Endothelial cell of umbilical vein (primary cell): ENCODE measurements around the gene SYT7. TPM values are rescaled to one million over a fixed set of nuclear protein-coding genes. Genes with fewer than 3 reads are reported as not detected.

Experiments
- BruUV-seq: library from RNA; stranded (reverse); fragments of 400-500 nt; replicated peaks from 2 replicates; lab custom pipeline; 2021; lab: Mats Ljungman, UMichigan
- CTCF ChIA-PET: fragments of 300-600, 350-600 bp; sonication (Branson Sonifier 250); formaldehyde crosslinking; loops from one replicate; lab custom pipeline; 2021; ENCODE audit warnings: antibody characterized with exemption, inconsistent platforms; lab: Charles Lee
- POLR2A ChIA-PET: fragments of 300-600, 350-600 bp; sonication (Branson Sonifier 250); formaldehyde crosslinking; loops from one replicate; lab custom pipeline; 2021; ENCODE audit warnings: antibody characterized with exemption, inconsistent platforms; lab: Charles Lee
- DNase-seq: peaks from one replicate; pipeline ENCODE4 v3.0.0-alpha.2; 2011; ENCODE audit warnings: low read depth, low spot score
- FAIRE-seq: peaks from 2 replicates; lab custom pipeline; 2011; peaks lifted over from hg19 to GRCh38; lab: Jason Lieb, UNC
- H2AFZ ChIP-seq: 2 replicates; pipeline ENCODE4 v1.6.0; 2012; ENCODE audit warnings: low read depth, low read length, control low read depth, inconsistent platforms
- H3K27ac ChIP-seq: 2 replicates; pipeline ENCODE4 v1.5.1; 2011; ENCODE audit warnings: low read depth, mild to moderate bottlenecking, control low read depth, low read length, moderate library complexity; ENCODE audit not compliant: insufficient read depth
- H3K27me3 ChIP-seq, 2 experiments: 2 replicates each; pipeline versions ENCODE4 v1.6.0 to v1.6.1; 2011; ENCODE audit warnings: low read length in 2 of 2, mixed read lengths in 1 of 2; ENCODE audit not compliant: control insufficient read depth in 2 of 2, insufficient read depth in 2 of 2
- H3K36me3 ChIP-seq, 2 experiments: 2 replicates in 1 of 2; 3 replicates in 1 of 2; pipeline ENCODE4 v1.5.1; 2011; ENCODE audit warnings: low read length in 2 of 2, mild to moderate bottlenecking in 1 of 2, moderate library complexity in 1 of 2; ENCODE audit not compliant: control insufficient read depth in 2 of 2, insufficient read depth in 2 of 2; ENCODE audit errors: extremely low read depth in 1 of 2
- H3K4me1 ChIP-seq: 3 replicates; pipeline ENCODE4 v1.5.1; 2011; ENCODE audit warnings: mild to moderate bottlenecking, low read length; ENCODE audit not compliant: control insufficient read depth, insufficient read depth; ENCODE audit errors: extremely low read depth
- H3K4me2 ChIP-seq: 2 replicates; pipeline ENCODE4 v1.6.1; 2011; ENCODE audit warnings: low read length, control low read depth, mixed read lengths; ENCODE audit not compliant: insufficient read depth
- H3K4me3 ChIP-seq, 3 experiments: fragments of 200-600 bp in 1 of 3; sonication (generic), shearing (Covaris generic) in 1 of 3; replicated peaks in 1 of 3; 2 replicates each; pipeline ENCODE4 v1.5.1; 2011 to 2016; ENCODE audit warnings: control low read depth in 3 of 3, low read length in 3 of 3, mild to moderate bottlenecking in 2 of 3, inconsistent platforms in 1 of 3, low read depth in 1 of 3, moderate library complexity in 1 of 3; ENCODE audit not compliant: insufficient read depth in 1 of 3
- H3K79me2 ChIP-seq: 2 replicates; pipeline ENCODE4 v1.6.0; 2012; ENCODE audit warnings: low read length, inconsistent platforms; ENCODE audit not compliant: control insufficient read depth, insufficient read depth
- H3K9ac ChIP-seq: replicated peaks from 2 replicates; pipeline ENCODE3; 2011; ENCODE audit warnings: low read length, control low read depth; ENCODE audit not compliant: insufficient read depth; ENCODE audit errors: extremely low read depth
- H3K9me1 ChIP-seq: replicated peaks from 3 replicates; pipeline ENCODE4 v1.6.0; 2011; ENCODE audit warnings: mild to moderate bottlenecking, low read length; ENCODE audit not compliant: control insufficient read depth, insufficient read depth; ENCODE audit errors: extremely low read depth
- H3K9me3 ChIP-seq: replicated peaks from 2 replicates; pipeline ENCODE4 v1.5.1; 2012; ENCODE audit warnings: low read length, inconsistent platforms; ENCODE audit not compliant: control insufficient read depth, insufficient read depth
- H4K20me1 ChIP-seq: replicated peaks from 2 replicates; pipeline ENCODE3; 2011; ENCODE audit warnings: mild to moderate bottlenecking, low read length; ENCODE audit not compliant: control insufficient read depth, insufficient read depth; ENCODE audit errors: extremely low read depth
- EZH2 ChIP-seq: IDR thresholded peaks from 2 replicates; pipeline ENCODE4 v1.6.1; 2012; ENCODE audit warnings: borderline replicate concordance, low read depth, mild to moderate bottlenecking, moderate library complexity, low read length, inconsistent platforms; ENCODE audit not compliant: severe bottlenecking
- FOS ChIP-seq: IDR thresholded peaks from 2 replicates; pipeline ENCODE4 v1.6.1; 2011; ENCODE audit warnings: mild to moderate bottlenecking, low read length, moderate library complexity, borderline replicate concordance; ENCODE audit not compliant: insufficient read depth
- GATA2 ChIP-seq: IDR thresholded peaks from 2 replicates; pipeline ENCODE4 v1.7.0; 2011; ENCODE audit warnings: low read depth, mild to moderate bottlenecking, moderate library complexity, mixed read lengths, low read length; ENCODE audit not compliant: insufficient read length, insufficient read depth
- JUN ChIP-seq: IDR thresholded peaks from 2 replicates; pipeline ENCODE4 v1.6.1; 2011; ENCODE audit warnings: borderline replicate concordance, low read depth; ENCODE audit not compliant: insufficient read length, insufficient read depth
- MYC ChIP-seq: IDR thresholded peaks from one replicate; pipeline ENCODE4 v1.6.1; 2011; ENCODE audit warnings: mild to moderate bottlenecking, low read depth, low read length
- POLR2A ChIP-seq: IDR thresholded peaks from 2 replicates; pipeline ENCODE4 v1.6.1; 2012; ENCODE audit warnings: low read depth, mild to moderate bottlenecking, control low read depth, low read length
- POLR2AphosphoS5 ChIP-seq: IDR thresholded peaks from 2 replicates; pipeline ENCODE4 v1.6.1; 2012; ENCODE audit warnings: low read depth, mild to moderate bottlenecking, control low read depth, low read length, moderate library complexity; ENCODE audit not compliant: insufficient read depth
- dilution Hi-C: fragments of 300-500 bp; cut with MboI; formaldehyde crosslinking; loops from one replicate; pipeline ENCODE4 v1.15.0; 2019; ENCODE audit warnings: low sequenced_read_pairs; ENCODE audit not compliant: extremely low pct_ligation_motif_present
- intact Hi-C: fragments of 100-400 bp; cut with micrococcal nuclease; formaldehyde crosslinking; loops from one replicate; pipeline ENCODE4 v1.10.0; 2022
- polyA plus RNA-seq, 4 experiments: library from polyadenylated mRNA; depleted of rRNA in 3 of 4; stranded (reverse) in 3 of 4; unstranded in 1 of 4; fragments of >200 nt; gene quantifications; 2 replicates each; pipeline versions ENCODE4 v1.2.1 to v1.2.3, GENCODE V29; 2011 to 2012; ENCODE audit warnings: missing spikeins in 1 of 4
- total RNA-seq: library from RNA; stranded (reverse); gene quantifications from 2 replicates; pipeline ENCODE4 v1.2.3, GENCODE V29; 2021
- TF ChIP-seq, protein P1 (sequence below), 2 donors: IDR thresholded peaks; 1 replicate in 1 of 2; 2 replicates in 1 of 2; pipeline ENCODE4 v1.5.1; 2011; ENCODE audit warnings: low read length in 2 of 2, mild to moderate bottlenecking in 2 of 2, moderate library complexity in 2 of 2, control low read depth in 1 of 2, inconsistent platforms in 1 of 2, low read depth in 1 of 2; ENCODE audit not compliant: insufficient read depth in 1 of 2; ENCODE audit errors: extremely low read depth in 1 of 2
- TF ChIP-seq, protein P2 (sequence below): IDR thresholded peaks from 2 replicates; pipeline ENCODE4 v1.6.1; 2011; ENCODE audit not compliant: insufficient read depth, insufficient read length

SYT7 gene
- total and polyA plus RNA-seq, 2 donors (not counting 3 experiments of a cell fraction or from before 2014, with no cell fraction given), result 0.08 to 0.55 TPM

DNA sequence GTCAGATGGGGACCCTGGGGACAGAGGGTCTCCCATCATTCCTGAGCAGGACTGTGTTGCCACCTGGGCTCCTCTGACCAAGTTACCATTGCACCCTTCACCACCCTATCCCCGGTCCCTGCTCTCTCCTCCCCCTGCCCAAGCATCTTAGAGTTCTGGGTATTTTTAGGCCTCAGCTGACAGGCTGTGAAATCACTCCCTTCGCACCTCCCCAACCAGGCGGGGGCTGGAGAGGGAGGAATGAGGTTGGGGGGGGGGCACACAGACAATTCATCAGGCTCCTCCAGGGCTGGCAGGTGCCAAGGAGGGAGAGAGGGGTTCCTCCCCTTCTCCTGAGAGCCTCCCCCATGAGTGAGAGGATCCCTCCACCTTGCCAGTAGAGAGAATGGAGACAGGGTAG, 9.0 kb downstream of the SYT7 start:
- dilution Hi-C loops (no loop called here), intact Hi-C loops (no loop called here)
- no peaks in the 10 kb centered on the region for H3K36me3 ChIP-seq
- POLR2A ChIA-PET, result no interaction called here
- no peak overlapping the region for H3K4me2 ChIP-seq
- CTCF ChIA-PET, result no interaction called here
- DNase-seq, result no peak
- no peaks in the 10 kb centered on the region for H3K4me1 ChIP-seq
- no peaks in the 10 kb centered on the region for H4K20me1 ChIP-seq
- FAIRE-seq, result no peak
- no peaks in the 10 kb centered on the region for H3K9me3 ChIP-seq
- H3K9ac ChIP-seq, result no peak overlapping the region
- no peak overlapping the region for H3K27ac ChIP-seq
- no peak overlapping the region for H2AFZ ChIP-seq
- no TSS peak for BruUV-seq
- peaks cover 0 to 3% of the 10 kb centered on the region in 2 experiments for H3K27me3 ChIP-seq
- TF ChIP-seq FOS (no peak), JUN (no peak), POLR2AphosphoS5 (no peak), GATA2 (no peak), POLR2A (no peak), MYC (no peak), EZH2 (no peak)
- TF ChIP-seq, protein P1, sequence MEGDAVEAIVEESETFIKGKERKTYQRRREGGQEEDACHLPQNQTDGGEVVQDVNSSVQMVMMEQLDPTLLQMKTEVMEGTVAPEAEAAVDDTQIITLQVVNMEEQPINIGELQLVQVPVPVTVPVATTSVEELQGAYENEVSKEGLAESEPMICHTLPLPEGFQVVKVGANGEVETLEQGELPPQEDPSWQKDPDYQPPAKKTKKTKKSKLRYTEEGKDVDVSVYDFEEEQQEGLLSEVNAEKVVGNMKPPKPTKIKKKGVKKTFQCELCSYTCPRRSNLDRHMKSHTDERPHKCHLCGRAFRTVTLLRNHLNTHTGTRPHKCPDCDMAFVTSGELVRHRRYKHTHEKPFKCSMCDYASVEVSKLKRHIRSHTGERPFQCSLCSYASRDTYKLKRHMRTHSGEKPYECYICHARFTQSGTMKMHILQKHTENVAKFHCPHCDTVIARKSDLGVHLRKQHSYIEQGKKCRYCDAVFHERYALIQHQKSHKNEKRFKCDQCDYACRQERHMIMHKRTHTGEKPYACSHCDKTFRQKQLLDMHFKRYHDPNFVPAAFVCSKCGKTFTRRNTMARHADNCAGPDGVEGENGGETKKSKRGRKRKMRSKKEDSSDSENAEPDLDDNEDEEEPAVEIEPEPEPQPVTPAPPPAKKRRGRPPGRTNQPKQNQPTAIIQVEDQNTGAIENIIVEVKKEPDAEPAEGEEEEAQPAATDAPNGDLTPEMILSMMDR (IDR thresholded peaks at IDR 0.05; ENCODE audit: extremely low read depth in 1 of 2, insufficient read depth in 1 of 2, low read depth in 1 of 2, low read length in 2 of 2), result no peak
- TF ChIP-seq, protein P2, sequence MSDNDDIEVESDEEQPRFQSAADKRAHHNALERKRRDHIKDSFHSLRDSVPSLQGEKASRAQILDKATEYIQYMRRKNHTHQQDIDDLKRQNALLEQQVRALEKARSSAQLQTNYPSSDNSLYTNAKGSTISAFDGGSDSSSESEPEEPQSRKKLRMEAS, result no peak
- H3K79me2 ChIP-seq, result no peaks in the 10 kb centered on the region
- no peak overlapping the region for H3K4me3 ChIP-seq
- no peaks in the 10 kb centered on the region for H3K9me1 ChIP-seq
